Measurements from ENCODE around the gene CNIH4. TPM values are rescaled to one million over a fixed set of nuclear protein-coding genes. Genes with fewer than 3 reads are reported as not detected.

The CNIH4 gene
- total and polyA plus RNA-seq, 2 of the 4 experiments (the other 2 are of a cell fraction): 29.7 to 73.1 TPM

DNA sequence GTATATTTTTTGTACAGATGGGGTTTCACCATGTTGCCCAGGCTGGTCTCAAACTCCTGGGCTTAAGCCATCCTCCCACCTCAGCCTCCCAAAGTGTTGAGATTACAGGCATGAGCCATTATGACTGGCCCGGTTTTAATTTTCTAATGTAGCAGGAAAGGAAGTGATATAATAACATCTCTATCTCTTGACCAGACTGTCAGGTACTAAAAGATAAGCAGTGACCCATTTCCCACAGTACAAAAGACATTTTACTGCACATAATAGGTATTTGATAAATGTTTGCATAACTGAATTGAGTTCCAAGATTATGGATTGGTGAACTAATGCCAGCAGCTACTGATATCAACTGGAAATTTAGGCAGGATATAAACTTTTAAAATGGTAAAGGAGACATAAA is 30.7 kb upstream of the CNIH4 start:
- no TSS peak for BruUV-seq (replicated peaks)
- H2BK20ac ChIP-seq (ENCODE audit: low read depth, low read length): no peak overlapping the region
- H3K4me3 ChIP-seq (ENCODE audit: insufficient read depth, low read depth, low read length): no peak overlapping the region
- H3K79me1 ChIP-seq (ENCODE audit: low read depth in 1 of 2, low read length in 2 of 2): peaks cover 33 to 53% of the 10 kb centered on the region in 2 experiments
- no peaks in the 10 kb centered on the region for H3K9me3 ChIP-seq (ENCODE audit: control insufficient read depth, insufficient read depth, low read length)
- no peak overlapping the region for H3K18ac ChIP-seq (ENCODE audit: low read depth, low read length)
- peaks cover 4% of the 10 kb centered on the region; the same call in 1 of the 2 replicates for H3K9me1 ChIP-seq (ENCODE audit: insufficient read depth, low read length)
- intact Hi-C loops (cut with micrococcal nuclease): no loop called here
- in situ Hi-C loops (cut with MboI; ENCODE audit: low sequenced_read_pairs): loop anchor here (5.0 kb wide), 1 partner anchor 214 kb away; the partner anchor contains the start of gene FBXO28
- H3K23ac ChIP-seq (ENCODE audit: low read depth, low read length): no peak overlapping the region
- TF ChIP-seq FOS (IDR thresholded peaks at IDR 0.05; ENCODE audit: low read depth, low read length) (no peak), POLR2A (IDR thresholded peaks at IDR 0.05; ENCODE audit: low read depth, low read length) (no peak), SMC3 (IDR thresholded peaks at IDR 0.05; ENCODE audit: low read depth, low read length) (no peak), NFE2L2 (IDR thresholded peaks at IDR 0.05; ENCODE audit: low read depth, low read length) (no peak), ELK1 (IDR thresholded peaks at IDR 0.05; ENCODE audit: borderline replicate concordance, low read depth, low read length) (no peak), CHD1 (IDR thresholded peaks at IDR 0.05; ENCODE audit: low read depth, low read length) (no peak), MAFK (IDR thresholded peaks at IDR 0.05; ENCODE audit: low read depth, low read length) (no peak), RAD21 (IDR thresholded peaks at IDR 0.05; ENCODE audit: low read length) (no peak), BHLHE40 (IDR thresholded peaks at IDR 0.05; ENCODE audit: low read depth, low read length) (no peak), CEBPB (IDR thresholded peaks at IDR 0.05; ENCODE audit: low read depth, low read length) (no peak), RCOR1 (IDR thresholded peaks at IDR 0.05; ENCODE audit: insufficient replicate concordance, low read length) (no peak), RFX5 (IDR thresholded peaks at IDR 0.05; ENCODE audit: low read depth, low read length) (no peak), MXI1 (IDR thresholded peaks at IDR 0.05; ENCODE audit: borderline replicate concordance, low read depth, low read length) (no peak), MAZ (IDR thresholded peaks at IDR 0.05; ENCODE audit: borderline replicate concordance, low read depth, low read length) (no peak)
- TF ChIP-seq, protein P1, sequence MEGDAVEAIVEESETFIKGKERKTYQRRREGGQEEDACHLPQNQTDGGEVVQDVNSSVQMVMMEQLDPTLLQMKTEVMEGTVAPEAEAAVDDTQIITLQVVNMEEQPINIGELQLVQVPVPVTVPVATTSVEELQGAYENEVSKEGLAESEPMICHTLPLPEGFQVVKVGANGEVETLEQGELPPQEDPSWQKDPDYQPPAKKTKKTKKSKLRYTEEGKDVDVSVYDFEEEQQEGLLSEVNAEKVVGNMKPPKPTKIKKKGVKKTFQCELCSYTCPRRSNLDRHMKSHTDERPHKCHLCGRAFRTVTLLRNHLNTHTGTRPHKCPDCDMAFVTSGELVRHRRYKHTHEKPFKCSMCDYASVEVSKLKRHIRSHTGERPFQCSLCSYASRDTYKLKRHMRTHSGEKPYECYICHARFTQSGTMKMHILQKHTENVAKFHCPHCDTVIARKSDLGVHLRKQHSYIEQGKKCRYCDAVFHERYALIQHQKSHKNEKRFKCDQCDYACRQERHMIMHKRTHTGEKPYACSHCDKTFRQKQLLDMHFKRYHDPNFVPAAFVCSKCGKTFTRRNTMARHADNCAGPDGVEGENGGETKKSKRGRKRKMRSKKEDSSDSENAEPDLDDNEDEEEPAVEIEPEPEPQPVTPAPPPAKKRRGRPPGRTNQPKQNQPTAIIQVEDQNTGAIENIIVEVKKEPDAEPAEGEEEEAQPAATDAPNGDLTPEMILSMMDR (conservative IDR thresholded peaks at IDR 0.05; ENCODE audit: low read depth, low read length): no peak
- TF ChIP-seq, protein P2, sequence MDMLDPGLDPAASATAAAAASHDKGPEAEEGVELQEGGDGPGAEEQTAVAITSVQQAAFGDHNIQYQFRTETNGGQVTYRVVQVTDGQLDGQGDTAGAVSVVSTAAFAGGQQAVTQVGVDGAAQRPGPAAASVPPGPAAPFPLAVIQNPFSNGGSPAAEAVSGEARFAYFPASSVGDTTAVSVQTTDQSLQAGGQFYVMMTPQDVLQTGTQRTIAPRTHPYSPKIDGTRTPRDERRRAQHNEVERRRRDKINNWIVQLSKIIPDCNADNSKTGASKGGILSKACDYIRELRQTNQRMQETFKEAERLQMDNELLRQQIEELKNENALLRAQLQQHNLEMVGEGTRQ (IDR thresholded peaks at IDR 0.05; ENCODE audit: low read depth, low read length): no peak
- ChIA-PET POLR2A (ENCODE audit: unreplicated experiment) (no interaction called here), CTCF (no interaction called here)
- no peak overlapping the region for H3K9ac ChIP-seq (ENCODE audit: low read depth, low read length)
- H3K36me3 ChIP-seq (ENCODE audit: control insufficient read depth, insufficient read depth, low read length): no peaks in the 10 kb centered on the region
- H3K4ac ChIP-seq (ENCODE audit: low read depth, low read length): no peak overlapping the region
- H2AK5ac ChIP-seq (ENCODE audit: low read depth, low read length): no peak overlapping the region
- no peak overlapping the region for H3K56ac ChIP-seq (ENCODE audit: extremely low read depth, insufficient read depth, low read length)
- no peak overlapping the region for H2BK5ac ChIP-seq (ENCODE audit: low read depth, low read length, poor library complexity, severe bottlenecking)
- no peak overlapping the region for H4K91ac ChIP-seq (ENCODE audit: insufficient read depth, low read depth, low read length)
- H3K27me3 ChIP-seq (ENCODE audit: control insufficient read depth, insufficient read depth, low read length): no peaks in the 10 kb centered on the region
- no peak overlapping the region for H2BK120ac ChIP-seq (ENCODE audit: low read depth, low read length)
- H2AK9ac ChIP-seq (replicated peaks; ENCODE audit: low read depth, low read length, poor library complexity): no peak overlapping the region
- H2BK15ac ChIP-seq (ENCODE audit: low read depth, low read length): no peak overlapping the region
- no peaks in the 10 kb centered on the region for H3K4me1 ChIP-seq (ENCODE audit: control insufficient read depth, insufficient read depth, low read length)
- no CpG with 5 or more reads among the region's 1 CpG for whole genome bisulfite sequencing, 2 experiments (ENCODE audit: extremely low coverage in 2 of 2, insufficient read length in 1 of 2)
- H2AFZ ChIP-seq (replicated peaks; ENCODE audit: low read length, poor library complexity): no peak overlapping the region
- dilution Hi-C loops (cut with HindIII; ENCODE audit: low sequenced_read_pairs, unreplicated experiment): no loop called here
- no peak for ATAC-seq (ENCODE audit: low read depth)
- H4K5ac ChIP-seq (ENCODE audit: low read depth, low read length): no peak overlapping the region
- DNase-seq: no peak
- H4K8ac ChIP-seq (ENCODE audit: low read depth in 2 of 2, low read length in 2 of 2): no peak overlapping the region
- no peaks in the 10 kb centered on the region; the same call in none of the 2 replicates for H4K20me1 ChIP-seq (ENCODE audit: insufficient read depth, low read length)
- no peak overlapping the region for H3K14ac ChIP-seq (replicated peaks; ENCODE audit: low read depth, low read length)
- H3K27ac ChIP-seq (ENCODE audit: insufficient read depth, low read length): no peak overlapping the region
- no peak overlapping the region for H3K4me2 ChIP-seq (ENCODE audit: low read depth, low read length)
